GM21381 (cell line): Measurements from ENCODE around the gene SMYD3.

Experiments used
- ATAC-seq: cut with Tn5 transposase; IDR thresholded peaks from one replicate; pipeline ENCODE4 v1.9.1; 2021; ENCODE audit warnings: mild to moderate bottlenecking, moderate library complexity; ENCODE audit not compliant: unreplicated experiment

Gene SMYD3

DNA sequence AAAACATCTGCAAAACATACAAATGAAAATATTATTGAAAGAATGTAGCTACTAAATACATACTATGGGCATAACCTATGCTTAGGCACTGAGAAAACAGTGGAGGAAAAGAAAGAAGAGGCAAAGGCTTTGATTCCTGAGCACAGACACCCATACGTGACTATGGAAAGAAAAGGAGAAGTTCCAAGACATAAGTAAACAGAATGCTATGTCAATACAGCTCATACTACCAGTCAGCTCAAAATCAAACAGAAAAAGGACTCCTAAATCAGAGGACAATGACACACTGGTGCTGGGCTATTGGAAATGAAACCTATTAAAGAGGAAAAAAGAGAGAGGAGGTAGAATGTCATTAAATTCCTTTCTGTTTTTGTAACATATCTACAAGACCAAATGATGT, 225.4 kb downstream of the SMYD3 start:
- no peak for ATAC-seq

DNA sequence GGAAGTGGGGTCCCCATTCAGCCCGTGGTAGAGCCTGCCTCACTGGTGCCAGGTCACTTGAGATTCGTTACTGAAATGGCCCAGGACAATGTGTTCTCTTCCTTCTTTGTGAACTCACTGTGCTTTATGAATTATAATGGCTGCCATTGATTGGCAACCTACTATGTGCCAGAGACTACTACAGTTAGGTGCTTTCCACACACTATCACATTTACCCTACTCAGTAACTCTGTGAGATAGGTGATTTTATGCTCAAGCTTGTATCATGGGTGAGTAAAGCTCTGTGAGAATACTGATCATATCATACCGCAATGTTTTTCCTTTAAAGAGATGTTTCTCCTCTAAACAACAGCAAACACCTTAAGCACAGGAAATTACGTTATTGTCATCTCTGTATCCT, 225.9 kb downstream of the SMYD3 start:
- no peak for ATAC-seq

DNA sequence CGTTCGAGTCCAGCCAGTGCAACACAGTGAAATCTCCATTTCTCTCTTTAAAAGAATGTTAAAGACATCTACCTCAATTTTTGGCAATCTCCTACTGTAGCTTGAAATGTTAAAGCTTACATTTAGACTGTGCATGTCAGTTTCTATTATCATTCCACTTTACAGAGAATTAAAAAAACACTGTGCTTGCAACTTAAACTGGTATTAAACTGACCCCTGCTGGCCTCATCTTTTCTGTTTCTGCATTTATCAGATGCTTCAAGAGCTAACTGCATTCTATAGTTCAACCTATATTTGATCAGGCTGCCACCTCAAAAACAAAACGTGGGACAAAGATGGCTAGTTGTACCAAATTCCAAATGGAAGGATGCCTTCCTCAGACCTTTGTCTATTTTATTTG, 226.5 kb downstream of the SMYD3 start:
- no peak for ATAC-seq

DNA sequence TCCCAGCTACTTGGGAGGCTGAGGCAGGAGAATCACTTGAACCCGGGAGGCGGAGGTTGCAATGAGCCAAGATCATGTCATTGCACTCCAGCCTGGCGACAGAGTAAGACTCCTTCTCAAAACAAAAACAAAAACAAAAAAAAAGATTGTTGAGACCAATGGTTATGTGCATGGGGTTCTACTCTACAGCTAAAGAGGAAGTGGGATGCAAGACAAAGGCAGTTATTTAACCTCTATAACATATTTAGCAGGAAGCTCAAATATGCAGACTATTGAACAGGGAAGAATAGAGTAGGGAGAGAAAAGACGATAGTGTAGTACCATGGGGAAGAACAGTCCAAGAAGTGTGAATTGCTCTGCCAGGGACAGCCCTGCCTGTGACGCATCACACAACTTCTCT, 227.7 kb downstream of the SMYD3 start:
- no peak for ATAC-seq

DNA sequence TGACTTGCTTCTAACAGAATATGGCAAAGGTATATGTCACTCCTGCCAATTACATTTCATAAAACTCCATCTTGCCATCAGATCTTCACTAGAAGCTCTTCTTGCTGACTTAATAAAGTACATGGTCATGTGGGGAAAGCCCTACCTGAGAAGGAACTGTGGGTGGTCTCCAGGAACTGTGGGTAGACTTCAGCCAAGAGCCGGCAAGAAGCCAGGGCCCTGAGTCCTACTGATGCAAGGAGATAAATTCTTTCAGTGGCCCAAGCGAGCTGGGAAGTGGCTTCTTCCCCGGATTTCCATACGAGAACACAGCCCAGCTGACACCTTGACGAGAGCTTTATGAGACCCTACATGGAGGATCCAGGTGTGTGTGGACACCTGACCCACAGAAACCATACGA, 228.7 kb downstream of the SMYD3 start:
- no peak for ATAC-seq

DNA sequence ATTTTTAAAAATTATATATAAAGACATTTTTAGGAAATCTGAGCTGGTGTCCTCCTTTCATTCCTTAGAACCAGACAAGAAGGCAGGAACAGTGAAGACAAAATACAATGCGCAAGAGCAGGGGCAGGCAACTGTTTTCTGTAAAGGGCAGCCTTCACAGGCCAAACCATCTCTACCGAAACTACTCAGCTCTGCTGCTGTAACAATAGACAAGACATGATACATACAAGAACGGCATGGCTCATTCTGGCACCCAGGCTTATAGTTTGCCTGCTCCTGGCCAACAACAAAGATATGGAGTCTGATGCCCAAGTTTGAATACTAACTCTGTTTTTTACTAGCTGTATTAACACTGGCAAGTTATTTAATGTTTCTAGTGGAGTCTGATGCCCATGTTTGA, 232.0 kb downstream of the SMYD3 start:
- no peak for ATAC-seq

GRCh38 chr1:246274186-246274585, 232.9 kb downstream of the SMYD3 start:
- ATAC-seq, result no peak

DNA sequence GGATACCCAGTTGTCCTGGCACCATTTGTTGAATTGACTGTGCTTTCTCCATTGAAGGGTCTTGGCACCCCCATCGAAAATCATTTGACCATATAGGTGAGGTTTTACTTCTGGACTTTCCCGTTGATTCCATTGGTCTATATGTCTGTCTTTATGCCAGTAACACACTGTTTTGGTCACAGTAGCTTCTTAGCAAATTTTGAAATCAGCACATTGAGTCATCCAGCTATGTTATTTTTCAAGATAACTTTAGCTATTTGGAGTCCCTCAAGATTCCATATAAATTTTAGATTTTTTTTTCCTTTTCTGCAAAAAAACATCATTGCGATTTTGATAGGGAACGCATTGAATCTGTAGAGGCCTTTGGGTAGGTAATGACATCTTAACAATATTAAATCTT, 235.6 kb downstream of the SMYD3 start:
- no peak for ATAC-seq

DNA sequence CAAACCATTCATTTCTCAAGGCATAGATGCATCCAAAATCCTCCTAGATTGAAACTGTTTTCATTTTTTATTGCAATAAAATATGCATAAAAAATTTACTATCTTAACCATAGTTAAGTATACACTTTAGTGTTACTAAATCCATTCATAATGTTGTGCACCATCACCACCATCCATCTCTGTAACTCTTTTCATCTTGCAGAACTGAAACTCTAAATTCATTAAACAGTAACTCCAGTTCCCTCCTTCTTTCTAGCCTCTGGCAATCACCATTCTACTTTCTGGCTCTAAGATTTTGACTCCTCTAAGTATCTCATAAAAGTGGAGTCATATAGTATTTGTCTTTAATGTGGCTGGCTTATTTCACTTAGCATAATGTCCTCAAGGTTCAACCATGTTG, 236.8 kb downstream of the SMYD3 start:
- peak; percentile 84 for ATAC-seq

DNA sequence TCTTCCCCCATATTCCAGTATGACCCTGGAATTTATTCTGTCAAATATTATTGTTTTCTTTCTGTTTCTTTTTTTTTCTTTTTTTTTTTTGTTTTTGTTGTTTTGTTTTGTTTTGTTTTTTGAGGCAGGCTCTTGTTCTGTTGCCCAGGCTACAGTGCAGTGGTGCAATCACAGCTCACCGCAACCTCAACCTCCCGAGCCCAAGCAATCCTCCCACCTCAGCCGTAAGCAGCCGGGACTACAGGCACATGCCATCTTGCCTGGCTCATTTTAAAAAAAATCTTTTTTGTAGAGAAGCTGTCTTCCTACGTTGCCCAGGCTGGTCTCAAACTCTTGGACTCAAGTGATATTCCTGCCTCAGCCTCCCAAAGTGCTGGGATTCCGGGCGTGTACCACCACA, 237.6 kb downstream of the SMYD3 start:
- ATAC-seq, result no peak

DNA sequence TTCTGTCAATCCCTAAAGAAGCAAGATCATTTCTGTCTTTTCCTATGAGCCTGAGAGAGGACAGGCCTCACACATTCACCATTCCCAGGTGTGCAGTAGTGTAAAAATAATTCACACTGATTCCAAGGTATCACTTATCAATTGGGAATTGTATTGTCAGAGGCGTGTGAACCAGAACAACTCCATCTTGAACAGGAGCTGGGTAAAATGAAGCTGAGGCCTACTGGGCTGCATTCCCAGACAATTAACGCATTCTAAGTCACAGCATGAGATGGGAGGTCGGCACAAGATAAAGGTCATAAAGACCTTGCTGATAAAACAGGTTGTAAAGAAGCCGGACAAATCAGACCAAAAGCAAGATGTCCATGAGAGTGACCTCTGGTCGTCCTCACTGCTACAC, 239.2 kb downstream of the SMYD3 start:
- no peak for ATAC-seq

- no peak for ATAC-seq
Observed at GRCh38 chr1:246267426-246267825, 239.7 kb downstream of the SMYD3 start.

GRCh38 chr1:246265481-246265880, 241.6 kb downstream of the SMYD3 start:
- ATAC-seq, result no peak

GRCh38 chr1:246262281-246262680, 244.8 kb downstream of the SMYD3 start:
- ATAC-seq, result no peak

- no peak for ATAC-seq
Observed at GRCh38 chr1:246261639-246262038, 245.4 kb downstream of the SMYD3 start.

- no peak for ATAC-seq
Observed at GRCh38 chr1:246258250-246258649, 248.8 kb downstream of the SMYD3 start.

- no peak for ATAC-seq
Observed at GRCh38 chr1:246255773-246256172, 251.3 kb downstream of the SMYD3 start.

DNA sequence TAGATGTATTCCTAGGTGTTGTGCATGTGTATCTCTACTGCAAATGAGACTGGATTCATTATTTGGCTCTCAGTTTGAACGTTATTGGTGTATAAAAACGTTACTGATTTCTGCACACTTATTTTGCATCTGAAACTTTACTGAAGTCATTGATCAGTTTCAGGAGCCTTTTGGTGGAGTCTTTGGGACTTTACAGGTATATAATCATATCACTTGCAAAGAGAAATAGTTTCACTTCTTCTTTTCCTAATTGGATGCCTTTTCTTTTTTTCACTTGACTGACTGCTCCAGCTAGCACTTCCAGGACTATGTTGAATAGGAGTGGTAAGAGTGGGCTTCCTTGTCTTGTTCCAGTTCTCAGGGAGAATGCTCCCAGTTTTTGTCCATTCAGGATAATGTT, 252.2 kb downstream of the SMYD3 start:
- ATAC-seq, result peak; percentile 74

DNA sequence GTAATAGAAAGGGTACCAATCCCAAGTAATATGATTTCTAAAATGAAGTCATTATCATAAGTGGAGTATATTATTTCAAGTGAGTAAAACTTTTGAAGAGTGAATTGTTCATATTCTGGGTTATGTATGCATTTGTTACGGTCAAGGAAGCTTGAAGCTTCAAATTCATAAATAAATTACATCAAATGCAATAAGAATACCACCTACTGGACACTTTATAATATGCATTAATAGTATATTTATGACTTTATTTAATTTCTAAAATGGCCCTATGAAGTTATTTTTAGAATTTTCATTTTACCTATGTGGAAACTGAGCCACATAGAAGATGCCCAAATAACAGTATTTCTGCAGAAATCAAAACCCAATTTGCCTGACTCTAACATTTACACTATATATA, 260.6 kb downstream of the SMYD3 start:
- no peak for ATAC-seq

- no peak for ATAC-seq
Observed at GRCh38 chr1:246245541-246245940, 261.5 kb downstream of the SMYD3 start.

GRCh38 chr1:246232126-246232525, 275.0 kb downstream of the SMYD3 start:
- ATAC-seq, result no peak

GRCh38 chr1:246226041-246226440, 281.0 kb downstream of the SMYD3 start:
- ATAC-seq, result no peak

- ATAC-seq, result no peak
Observed at GRCh38 chr1:246221485-246222255, 285.4 kb downstream of the SMYD3 start.
